NCI-H524 (cell line): ENCODE results near the gene DUS1L.
A peak's percentile ranks its signal among the peaks of the same experiment; 100 is the strongest.
"Not testable (repeated sequence)": the region's sequence is repeated elsewhere in the genome, so short reads cannot be mapped to it uniquely, and the experiment has no call there.

Experiments
- DNase-seq, 2 experiments: peaks; one replicate each; lab custom pipeline; 2025; lab: John Stamatoyannopoulos, UW

DUS1L gene

GRCh38 chr17:82039695-82040299, 25.8 kb downstream of the DUS1L start:
- no peak for DNase-seq

- not testable (repeated sequence) for DNase-seq
Observed at GRCh38 chr17:82038796-82039409, 26.7 kb downstream of the DUS1L start.

- no peak for DNase-seq
Observed at GRCh38 chr17:82037889-82038195, 27.8 kb downstream of the DUS1L start.

- peak; percentile 99 to 100 for DNase-seq
Observed at GRCh38 chr17:82037092-82037888, 28.3 kb downstream of the DUS1L start, which contains the start of gene DCXR. DCXR (minus strand) TSS chr17:82037697; CDS start chr17:82037682, 15 bp downstream.

GRCh38 chr17:82036634-82037091, 28.9 kb downstream of the DUS1L start:
- no peak for DNase-seq

- DNase-seq, result no peak
Observed at GRCh38 chr17:82035956-82036633, 29.5 kb downstream of the DUS1L start.

- no peak for DNase-seq
Observed at GRCh38 chr17:82035488-82035887, 30.1 kb downstream of the DUS1L start.

GRCh38 chr17:82034371-82035011, 31.1 kb downstream of the DUS1L start:
- no peak for DNase-seq

GRCh38 chr17:82033359-82034085, 32.1 kb downstream of the DUS1L start:
- DNase-seq, result no peak

- DNase-seq, result no peak
Observed at GRCh38 chr17:82031885-82032627, 33.5 kb downstream of the DUS1L start.

GRCh38 chr17:82031303-82031884, 34.2 kb downstream of the DUS1L start, which contains the start of gene RAC3:
RAC3 (plus strand) TSS chr17:82031678; CDS start chr17:82031762, 84 bp downstream.
- peak in 1 of 2 experiments; percentile 49 for DNase-seq

GRCh38 chr17:82030470-82031302, 34.9 kb downstream of the DUS1L start:
- peak; percentile 68 to 86 for DNase-seq

- DNase-seq, result no peak
Observed at GRCh38 chr17:82029990-82030469, 35.6 kb downstream of the DUS1L start.

GRCh38 chr17:82029391-82029790, 36.2 kb downstream of the DUS1L start:
- no peak for DNase-seq

GRCh38 chr17:82028966-82029365, 36.6 kb downstream of the DUS1L start:
- no peak for DNase-seq

GRCh38 chr17:82028246-82028645, 37.4 kb downstream of the DUS1L start:
- DNase-seq, result no peak

- no peak for DNase-seq
Observed at GRCh38 chr17:82025401-82026107, 40.0 kb downstream of the DUS1L start.

- no peak for DNase-seq
Observed at GRCh38 chr17:82024859-82025258, 40.7 kb downstream of the DUS1L start.
